Activated naive CD8-positive, alpha-beta T cell treated with anti-CD3 and anti-CD28 coated beads, Interleukin-2, amount 10 ng/mL, durations not matched to agents 7 days and 5 days (primary cell): ENCODE data around the gene ZNF324B. TPM values are rescaled to one million over a fixed set of nuclear protein-coding genes. Genes with fewer than 3 reads are reported as not detected.

Experiments used
- ATAC-seq: fragments of 150-1000 bp; cut with Tn5 transposase; one replicate; pipeline ENCODE4 v1.10.0; 2021; ENCODE audit warnings: low read depth, moderate library complexity
- POLR2A ChIA-PET: fragments of 350-600 bp; sonication (Branson Sonifier 250); formaldehyde crosslinking; loops from one replicate; lab custom pipeline; 2021; ENCODE audit warnings: antibody characterized with exemption; lab: Charles Lee
- DNase-seq: peaks from one replicate; pipeline ENCODE4 v3.0.0; 2021
- H3K27ac Mint-ChIP-seq: one replicate; pipeline ENCODE4 v1.8.0; 2022; ENCODE audit warnings: mild to moderate bottlenecking, mixed read lengths
- H3K27me3 Mint-ChIP-seq: one replicate; pipeline ENCODE4 v1.8.0; 2022; ENCODE audit warnings: mild to moderate bottlenecking, moderate library complexity, mixed read lengths
- H3K36me3 Mint-ChIP-seq: one replicate; pipeline ENCODE4 v1.8.0; 2021; ENCODE audit warnings: mild to moderate bottlenecking, mixed read lengths
- H3K4me1 Mint-ChIP-seq: one replicate; pipeline ENCODE4 v1.8.0; 2021; ENCODE audit warnings: mixed read lengths
- H3K4me3 Mint-ChIP-seq: one replicate; pipeline ENCODE4 v1.8.0; 2022; ENCODE audit warnings: mild to moderate bottlenecking, moderate library complexity, mixed read lengths
- H3K9me3 Mint-ChIP-seq: one replicate; pipeline ENCODE4 v1.8.0; 2021; ENCODE audit warnings: mixed read lengths
- total RNA-seq, 2 experiments: library from RNA; stranded (reverse); gene quantifications; one replicate each; pipeline ENCODE4 v1.2.3, GENCODE V29; 2021

Gene ZNF324B
- total RNA-seq, 2 experiments from 2014 or later, result 11.6 to 13.9 TPM

DNA sequence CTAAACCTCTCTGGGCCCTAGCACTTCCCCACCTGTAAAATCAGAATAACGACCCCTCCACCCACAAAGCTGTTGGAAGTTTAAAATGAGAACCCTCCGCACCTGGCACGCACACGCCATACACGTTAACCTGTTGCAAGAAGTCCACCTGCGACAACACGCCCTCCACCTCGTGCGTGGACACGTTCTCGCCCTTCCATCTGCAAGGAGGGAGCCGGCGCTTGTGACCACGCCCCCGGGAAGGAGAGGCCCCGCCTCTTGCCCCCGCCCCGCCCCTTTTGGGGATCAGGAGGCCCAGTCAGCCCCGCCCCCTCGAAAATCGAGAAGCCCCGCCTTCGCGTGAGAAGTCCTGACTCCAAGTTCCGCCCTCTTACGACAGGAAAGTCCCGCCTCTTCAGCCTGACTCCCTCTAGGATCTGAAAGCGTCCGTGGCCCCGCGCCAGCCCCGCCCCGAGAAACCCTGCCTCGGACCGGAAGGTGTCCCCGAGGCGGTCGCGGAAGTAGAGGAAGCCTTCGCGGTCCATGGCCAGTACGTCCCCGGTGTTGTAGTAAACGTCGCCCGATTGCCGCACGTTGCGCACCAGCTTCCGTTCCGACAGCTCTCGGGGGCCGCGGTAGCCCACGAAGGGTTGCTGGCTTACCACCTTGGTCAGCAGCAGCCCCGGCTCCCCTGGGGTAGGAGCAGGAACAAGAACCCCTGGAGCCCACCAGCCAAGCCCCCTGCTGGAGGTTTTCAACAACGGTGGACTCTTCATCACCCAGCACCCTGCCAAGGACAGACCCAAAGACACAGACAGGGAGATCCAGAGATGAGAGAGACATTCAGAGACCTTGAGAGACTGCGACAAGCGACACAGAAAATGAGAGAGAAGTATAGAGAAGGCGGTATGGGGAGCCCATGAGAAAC, 47.9 kb downstream of the ZNF324B start:
- DNase-seq (peak; percentile 95), ATAC-seq (peak; percentile 99)
- Mint-ChIP-seq H3K4me3 (peak overlapping the region; percentile 96), H3K9me3 (peaks cover 5% of the 10 kb centered on the region), H3K4me1 (peaks cover 25% of the 10 kb centered on the region), H3K27ac (peak overlapping the region; percentile 80), H3K27me3 (no peaks in the 10 kb centered on the region), H3K36me3 (peaks cover 1% of the 10 kb centered on the region)
- POLR2A ChIA-PET, result interaction anchor here (0.6 to 1.7 kb wide), 8 partner anchors 14 to 172 kb away, joined by 3 to 9 read pairs (median 3); partner anchors contain the start of genes CHMP2A, ZBTB45, ZNF497 and ZSCAN22

DNA sequence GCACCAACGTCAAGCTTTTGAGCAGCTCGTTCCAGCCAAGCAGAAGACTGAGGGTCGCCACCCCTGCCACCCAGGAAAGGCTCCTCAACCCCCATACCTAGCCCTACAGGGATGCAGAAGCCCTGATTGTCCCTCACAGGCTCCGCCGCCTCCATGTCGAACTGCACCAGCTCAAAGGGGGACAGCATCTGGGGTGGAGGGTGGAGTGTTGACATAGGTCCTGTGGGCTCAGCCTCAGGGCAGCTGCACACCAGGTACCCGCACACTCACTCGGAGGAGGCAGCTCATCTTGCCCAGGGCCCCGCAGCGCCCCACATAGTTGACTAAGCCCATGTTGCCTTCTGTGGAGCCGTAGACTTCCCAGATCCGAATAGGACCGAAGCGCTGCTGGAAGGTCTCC, 48.8 kb downstream of the ZNF324B start:
- H3K9me3 Mint-ChIP-seq, result peaks cover 5% of the 10 kb centered on the region
- peaks cover 1% of the 10 kb centered on the region for H3K36me3 Mint-ChIP-seq
- DNase-seq (peak; percentile 36), ATAC-seq (no peak)
- POLR2A ChIA-PET, result interaction anchor here (1.0 to 1.7 kb wide), 4 partner anchors 14 to 138 kb away, joined by 3 to 9 read pairs (median 5); partner anchors contain the start of genes ZBTB45 and ZNF497
- H3K27ac Mint-ChIP-seq, result peak overlapping the region; percentile 80
- H3K4me3 Mint-ChIP-seq, result no peak overlapping the region
- H3K4me1 Mint-ChIP-seq, result peaks cover 25% of the 10 kb centered on the region
- no peaks in the 10 kb centered on the region for H3K27me3 Mint-ChIP-seq

Other genes with a start within 250 kb of the ZNF324B start
- gene ZNF544, start 222.7 kb upstream of the ZNF324B start, total RNA-seq, result 10 to 100 TPM; 54.0 to 62.7 TPM
- 1 to 10 TPM; 8.6 to 8.9 TPM for gene ZNF8, start 172.7 kb upstream of the ZNF324B start, total RNA-seq
- gene ERVK3-1, start 146.2 kb upstream of the ZNF324B start, total RNA-seq, result 10 to 100 TPM; 74.5 to 76.3 TPM
- 1 to 10 TPM; 6.3 TPM for gene ZSCAN22, start 124.6 kb upstream of the ZNF324B start, total RNA-seq
- gene A1BG, start 98.1 kb upstream of the ZNF324B start, total RNA-seq, result 10 to 100 TPM; 21.0 to 22.8 TPM
- 1 to 10 TPM; 1.7 to 2.1 TPM for gene ZNF497, start 88.9 kb upstream of the ZNF324B start, total RNA-seq
- 1 to 10 TPM; 2.9 to 3.5 TPM for gene ZNF837, start 70.6 kb upstream of the ZNF324B start, total RNA-seq
- gene RPS5, start 64.4 kb upstream of the ZNF324B start, total RNA-seq, result 1,000 to 10,000 TPM; 1,038 to 1,039 TPM
- gene RNF225, start 56.0 kb upstream of the ZNF324B start, total RNA-seq, result under 1 TPM; 0.83 to 0.94 TPM
- gene ZNF584, start 43.0 kb upstream of the ZNF324B start, total RNA-seq, result 10 to 100 TPM in 1 of 2 experiments, 1 to 10 TPM in 1; 8.6 to 10.6 TPM
- 1 to 10 TPM; 7.3 to 7.4 TPM for gene ZNF132, start 11.5 kb upstream of the ZNF324B start, total RNA-seq
- 10 to 100 TPM; 18.0 to 18.5 TPM for gene ZNF324, start 15.5 kb downstream of the ZNF324B start, total RNA-seq
- gene ZNF446, start 24.7 kb downstream of the ZNF324B start, total RNA-seq, result 10 to 100 TPM; 10.9 TPM
- 10 to 100 TPM; 13.7 to 15.4 TPM for gene SLC27A5, start 60.4 kb downstream of the ZNF324B start, total RNA-seq
- gene ZBTB45, start 68.2 kb downstream of the ZNF324B start, total RNA-seq, result 10 to 100 TPM; 18.9 to 19.5 TPM
- 100 to 1,000 TPM; 409 to 412 TPM for gene TRIM28, start 92.4 kb downstream of the ZNF324B start, total RNA-seq
- 100 to 1,000 TPM in 1 of 2 experiments, 10 to 100 TPM in 1; 99.0 to 111 TPM for gene CHMP2A, start 103.5 kb downstream of the ZNF324B start, total RNA-seq
- 10 to 100 TPM; 79.5 to 81.2 TPM for gene UBE2M, start 107.0 kb downstream of the ZNF324B start, total RNA-seq
- 10 to 100 TPM; 31.3 to 31.7 TPM for gene MZF1, start 121.7 kb downstream of the ZNF324B start, total RNA-seq